Measurements from ENCODE around the gene CLCN6. TPM values are rescaled to one million over a fixed set of nuclear protein-coding genes. Genes with fewer than 3 reads are reported as not detected.

The CLCN6 gene
- total RNA-seq, 1 donor from 2014 or later: 42.9 TPM

DNA sequence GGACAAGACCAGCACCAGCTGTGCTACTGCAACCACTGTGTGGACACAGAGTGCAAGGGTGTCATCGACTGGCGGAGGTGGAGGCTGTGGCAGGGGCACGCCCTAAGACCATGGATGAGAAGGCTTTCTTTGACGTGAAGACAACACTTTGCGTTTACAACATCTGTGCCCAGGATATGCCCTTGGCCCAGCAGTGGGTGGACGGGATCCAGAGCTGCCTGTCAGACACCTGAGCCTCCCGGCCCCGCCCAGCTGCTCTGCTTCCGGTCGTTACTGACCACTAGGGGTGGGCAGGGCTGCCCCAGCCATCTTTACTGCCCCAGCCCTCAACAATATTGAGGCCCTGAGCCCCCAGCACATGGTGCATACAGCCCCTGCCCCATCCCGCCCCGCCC lies 74.2 kb downstream of the CLCN6 start:
- DNase-seq (ENCODE audit: low spot score): no peak
- Mint-ChIP-seq H3K4me3 (ENCODE audit: unreplicated experiment) (no peak overlapping the region), H3K27me3 (ENCODE audit: unreplicated experiment) (peaks cover 5% of the 10 kb centered on the region), H3K9me3 (ENCODE audit: unreplicated experiment) (no peaks in the 10 kb centered on the region), H3K4me1 (ENCODE audit: unreplicated experiment) (no peaks in the 10 kb centered on the region), H3K36me3 (ENCODE audit: low read depth, unreplicated experiment) (no peaks in the 10 kb centered on the region), H3K27ac (ENCODE audit: unreplicated experiment) (no peak overlapping the region)
- no peak for TF ChIP-seq CTCF (IDR thresholded peaks at IDR 0.05; ENCODE audit: unreplicated experiment)

- H3K4me3 Mint-ChIP-seq (ENCODE audit: unreplicated experiment): no peak overlapping the region
- H3K27me3 Mint-ChIP-seq (ENCODE audit: unreplicated experiment): peaks cover 5% of the 10 kb centered on the region
- TF ChIP-seq CTCF (IDR thresholded peaks at IDR 0.05; ENCODE audit: unreplicated experiment): no peak
- H3K4me1 Mint-ChIP-seq (ENCODE audit: unreplicated experiment): peaks cover 4% of the 10 kb centered on the region
- H3K27ac Mint-ChIP-seq (ENCODE audit: unreplicated experiment): no peak overlapping the region
- H3K36me3 Mint-ChIP-seq (ENCODE audit: low read depth, unreplicated experiment): no peaks in the 10 kb centered on the region
- DNase-seq (ENCODE audit: low spot score): no peak
- H3K9me3 Mint-ChIP-seq (ENCODE audit: unreplicated experiment): no peaks in the 10 kb centered on the region
Observed at GRCh38 chr1:11880911-11881748, 75.1 kb downstream of the CLCN6 start.

- Mint-ChIP-seq H3K9me3 (ENCODE audit: unreplicated experiment) (no peaks in the 10 kb centered on the region), H3K27ac (ENCODE audit: unreplicated experiment) (no peak overlapping the region), H3K27me3 (ENCODE audit: unreplicated experiment) (peaks cover 7% of the 10 kb centered on the region), H3K4me3 (ENCODE audit: unreplicated experiment) (peak overlapping the region; percentile 37), H3K36me3 (ENCODE audit: low read depth, unreplicated experiment) (no peaks in the 10 kb centered on the region), H3K4me1 (ENCODE audit: unreplicated experiment) (peaks cover 8% of the 10 kb centered on the region)
- DNase-seq (ENCODE audit: low spot score): no peak
- no peak for TF ChIP-seq CTCF (IDR thresholded peaks at IDR 0.05; ENCODE audit: unreplicated experiment)
Observed at GRCh38 chr1:11881749-11882441, 75.9 kb downstream of the CLCN6 start.

DNA sequence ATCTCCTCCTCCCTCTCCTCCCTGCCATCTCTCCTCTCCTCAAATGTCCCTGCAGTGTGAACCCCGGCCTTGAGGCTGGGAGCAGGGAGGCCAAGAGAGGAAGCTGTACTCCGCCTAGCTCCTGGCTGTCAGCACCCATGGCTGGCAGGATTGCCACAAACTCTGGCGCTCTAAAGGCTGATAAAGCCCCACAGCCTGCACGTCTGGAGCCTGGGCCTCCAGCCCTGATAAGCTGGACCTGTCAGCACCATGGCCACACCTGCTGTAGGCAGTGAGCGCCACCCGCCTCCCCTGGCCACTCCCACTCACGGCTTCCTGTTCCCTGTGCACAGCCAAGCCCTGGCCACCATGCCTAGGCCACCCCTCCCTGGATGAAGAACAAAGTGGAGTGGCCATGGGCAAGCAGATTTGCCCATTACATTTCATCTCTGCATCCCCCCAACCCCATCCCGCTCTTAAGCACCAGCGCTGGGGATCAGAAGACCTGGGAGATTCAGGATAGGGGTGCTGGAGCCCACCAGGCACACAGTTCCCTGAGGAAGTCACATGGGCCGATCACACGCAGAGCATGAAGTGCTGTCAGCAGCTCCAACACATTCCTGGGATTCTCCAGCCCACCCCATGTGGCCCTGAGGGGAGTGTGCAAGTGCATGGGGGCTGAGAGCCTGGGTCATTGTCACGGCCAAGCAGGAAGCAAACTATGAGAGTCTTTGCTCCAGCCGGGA lies 77.0 kb downstream of the CLCN6 start:
- Mint-ChIP-seq H3K9me3 (ENCODE audit: unreplicated experiment) (no peaks in the 10 kb centered on the region), H3K36me3 (ENCODE audit: low read depth, unreplicated experiment) (no peaks in the 10 kb centered on the region), H3K27ac (ENCODE audit: unreplicated experiment) (no peak overlapping the region), H3K4me1 (ENCODE audit: unreplicated experiment) (peaks cover 8% of the 10 kb centered on the region), H3K27me3 (ENCODE audit: unreplicated experiment) (peaks cover 2% of the 10 kb centered on the region), H3K4me3 (ENCODE audit: unreplicated experiment) (no peak overlapping the region)
- TF ChIP-seq CTCF (IDR thresholded peaks at IDR 0.05; ENCODE audit: unreplicated experiment): no peak
- DNase-seq (ENCODE audit: low spot score): no peak

Data from endothelial cell (in vitro differentiated cells).